ENCODE measurements around the gene ZSCAN18.

ZSCAN18 gene

DNA sequence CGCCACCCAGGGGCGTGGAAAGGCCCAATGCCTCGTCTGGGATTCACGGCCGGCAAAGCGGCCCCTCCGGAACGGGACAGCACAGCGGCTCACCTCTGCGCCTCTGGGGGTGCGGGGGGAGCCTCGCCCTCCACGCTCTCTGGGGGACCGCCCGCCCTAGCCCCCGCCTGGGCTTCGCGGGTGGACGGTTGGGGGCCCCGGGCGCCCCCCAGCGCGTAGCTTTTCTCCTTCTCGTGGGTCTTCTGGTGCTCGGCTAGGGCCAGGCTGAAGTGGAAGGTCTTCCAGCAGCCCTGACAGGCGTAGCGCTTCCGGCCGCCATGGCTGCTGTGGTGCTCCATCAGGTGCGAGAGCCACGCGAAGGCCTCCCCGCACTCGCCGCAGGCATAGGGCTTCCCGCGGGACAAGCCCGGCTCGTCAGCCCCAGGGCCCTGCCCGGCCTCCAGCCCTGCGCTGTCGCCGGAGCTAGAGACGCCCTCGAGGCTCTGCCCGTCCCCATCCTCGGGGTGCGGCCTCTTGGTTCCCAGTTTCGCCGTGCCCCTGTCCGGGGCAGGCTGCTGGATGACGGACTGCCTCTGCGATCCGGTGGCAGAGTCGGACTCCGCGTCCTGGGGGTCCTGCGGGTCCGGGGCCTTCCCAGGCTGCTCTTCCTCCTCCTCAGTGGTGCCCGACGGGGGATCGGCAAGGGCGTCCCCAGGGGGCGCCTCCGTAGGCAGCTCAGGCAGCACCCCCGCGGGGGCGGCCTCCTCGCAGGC, 13.3 kb downstream of the ZSCAN18 start:
- H3K27me3 ChIP-seq (ENCODE audit: control insufficient read depth in 1 of 2, insufficient read depth in 2 of 2, low read length in 2 of 2) = no peaks in the 10 kb centered on the region
- H3K36me3 ChIP-seq (ENCODE audit: insufficient read depth, low read length) = peaks cover 47% of the 10 kb centered on the region
- peaks cover 19% of the 10 kb centered on the region for H3K9me3 ChIP-seq (ENCODE audit: low read length)
- no peaks in the 10 kb centered on the region for H3K4me1 ChIP-seq (ENCODE audit: insufficient read depth, low read length)
- H3K9ac ChIP-seq (ENCODE audit: low read length) = no peak overlapping the region
- no peak overlapping the region for H3K4me3 ChIP-seq (ENCODE audit: low read depth in 1 of 2, low read length in 2 of 2)
- no peak overlapping the region for H3K27ac ChIP-seq (ENCODE audit: low read depth, low read length)

DNA sequence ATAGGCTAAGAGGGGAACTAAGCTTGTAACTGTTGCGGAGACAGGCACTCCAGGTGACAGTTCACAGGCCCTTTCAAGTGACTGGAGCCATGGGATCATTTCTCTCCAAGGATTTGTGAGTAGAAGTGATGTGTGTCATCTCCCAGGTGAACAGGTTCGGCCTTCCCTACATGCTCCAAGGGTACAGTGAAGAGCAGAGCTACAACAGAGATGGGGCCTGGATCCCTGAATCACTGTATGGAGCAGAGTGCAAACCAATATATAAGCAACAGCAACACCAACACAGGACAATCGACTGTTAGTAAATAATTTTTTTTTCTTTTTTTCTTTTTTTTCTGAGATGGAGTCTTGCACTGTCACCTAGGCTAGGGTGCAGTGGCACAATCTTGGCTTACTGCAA, 15.0 kb downstream of the ZSCAN18 start:
- H3K9me3 ChIP-seq (ENCODE audit: low read length) = peaks cover 19% of the 10 kb centered on the region
- H3K4me1 ChIP-seq (ENCODE audit: insufficient read depth, low read length) = no peaks in the 10 kb centered on the region
- H3K27ac ChIP-seq (ENCODE audit: low read depth, low read length) = no peak overlapping the region
- no peak overlapping the region for H3K9ac ChIP-seq (ENCODE audit: low read length)
- H3K4me3 ChIP-seq (ENCODE audit: low read depth in 1 of 2, low read length in 2 of 2) = peak overlapping the region in 1 of 2 donors; percentile 35
- H3K36me3 ChIP-seq (ENCODE audit: insufficient read depth, low read length) = peaks cover 40% of the 10 kb centered on the region
- no peaks in the 10 kb centered on the region for H3K27me3 ChIP-seq (ENCODE audit: control insufficient read depth in 1 of 2, insufficient read depth in 2 of 2, low read length in 2 of 2)

DNA sequence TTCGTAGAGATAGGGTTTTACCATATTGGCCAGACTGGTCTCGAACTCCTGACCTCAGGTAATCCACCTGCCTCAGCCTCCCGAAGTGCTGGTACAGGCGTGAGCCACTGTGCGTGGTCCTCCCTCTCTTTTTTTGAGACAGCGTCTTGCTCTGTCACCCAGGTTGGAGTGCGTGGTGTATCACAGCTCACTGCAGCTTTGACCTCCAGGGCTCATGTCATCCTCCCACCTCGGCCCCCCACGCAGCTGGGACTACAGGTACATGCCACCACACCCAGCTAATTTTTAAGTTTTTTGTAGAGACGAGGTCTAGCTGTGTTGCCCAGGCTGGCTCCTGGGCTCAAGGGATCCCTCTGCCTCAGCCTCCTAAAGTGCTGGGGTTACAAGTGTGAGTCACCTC, 18.2 kb downstream of the ZSCAN18 start:
- Histone ChIP-seq H3K36me3 (ENCODE audit: insufficient read depth, low read length) (peaks cover 10% of the 10 kb centered on the region), H3K4me1 (ENCODE audit: insufficient read depth, low read length) (no peaks in the 10 kb centered on the region), H3K4me3 (ENCODE audit: low read depth in 1 of 2, low read length in 2 of 2) (peak overlapping the region in 1 of 2 donors; percentile 27), H3K27me3 (ENCODE audit: control insufficient read depth in 1 of 2, insufficient read depth in 2 of 2, low read length in 2 of 2) (no peaks in the 10 kb centered on the region), H3K27ac (ENCODE audit: low read depth, low read length) (no peak overlapping the region), H3K9ac (ENCODE audit: low read length) (no peak overlapping the region), H3K9me3 (ENCODE audit: low read length) (peaks cover 12% of the 10 kb centered on the region)

- Histone ChIP-seq H3K9me3 (ENCODE audit: low read length) (peaks cover 75% of the 10 kb centered on the region), H3K27me3 (ENCODE audit: control insufficient read depth in 1 of 2, insufficient read depth in 2 of 2, low read length in 2 of 2) (no peaks in the 10 kb centered on the region), H3K27ac (ENCODE audit: low read depth, low read length) (no peak overlapping the region), H3K4me1 (ENCODE audit: insufficient read depth, low read length) (no peaks in the 10 kb centered on the region), H3K9ac (ENCODE audit: low read length) (no peak overlapping the region), H3K36me3 (ENCODE audit: insufficient read depth, low read length) (peaks cover 40% of the 10 kb centered on the region), H3K4me3 (ENCODE audit: low read depth in 1 of 2, low read length in 2 of 2) (peak overlapping the region in 1 of 2 donors; percentile 44)
Measured at GRCh38 chr19:58067240-58067912, 30.7 kb downstream of the ZSCAN18 start.

- Histone ChIP-seq H3K36me3 (ENCODE audit: insufficient read depth, low read length) (peaks cover 40% of the 10 kb centered on the region), H3K4me1 (ENCODE audit: insufficient read depth, low read length) (peaks cover 2% of the 10 kb centered on the region), H3K4me3 (ENCODE audit: low read depth in 1 of 2, low read length in 2 of 2) (no peak overlapping the region), H3K9me3 (ENCODE audit: low read length) (peaks cover 53% of the 10 kb centered on the region), H3K9ac (ENCODE audit: low read length) (no peak overlapping the region), H3K27ac (ENCODE audit: low read depth, low read length) (no peak overlapping the region), H3K27me3 (ENCODE audit: control insufficient read depth in 1 of 2, insufficient read depth in 2 of 2, low read length in 2 of 2) (no peaks in the 10 kb centered on the region)
Measured at GRCh38 chr19:58063712-58064111, 34.3 kb downstream of the ZSCAN18 start.

DNA sequence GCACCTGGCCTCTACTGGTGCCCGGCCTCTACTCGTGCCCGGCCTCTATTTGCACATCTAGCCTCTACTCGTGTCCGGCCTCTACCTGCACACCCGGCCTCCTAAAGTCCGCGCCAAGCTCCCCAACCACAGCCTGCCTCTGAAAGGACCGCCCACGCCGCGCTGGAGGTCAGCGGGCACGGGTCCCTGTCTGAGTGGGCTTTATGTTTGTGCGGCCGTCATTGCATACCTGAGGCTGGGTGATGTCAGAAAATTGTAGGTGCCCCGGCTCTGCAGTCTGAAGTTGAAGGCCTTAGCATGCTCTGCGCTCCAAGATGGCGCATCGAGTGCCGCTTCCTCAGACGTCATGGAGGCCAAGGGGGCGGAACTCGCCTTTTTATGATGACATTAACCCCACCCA, 37.8 kb downstream of the ZSCAN18 start:
- Histone ChIP-seq H3K36me3 (ENCODE audit: insufficient read depth, low read length) (peaks cover 13% of the 10 kb centered on the region), H3K9ac (ENCODE audit: low read length) (no peak overlapping the region), H3K27me3 (ENCODE audit: control insufficient read depth in 1 of 2, insufficient read depth in 2 of 2, low read length in 2 of 2) (no peaks in the 10 kb centered on the region), H3K27ac (ENCODE audit: low read depth, low read length) (no peak overlapping the region), H3K4me1 (ENCODE audit: insufficient read depth, low read length) (peaks cover 5% of the 10 kb centered on the region), H3K4me3 (ENCODE audit: low read depth in 1 of 2, low read length in 2 of 2) (peak overlapping the region; percentile 75 to 89), H3K9me3 (ENCODE audit: low read length) (peaks cover 19% of the 10 kb centered on the region)

DNA sequence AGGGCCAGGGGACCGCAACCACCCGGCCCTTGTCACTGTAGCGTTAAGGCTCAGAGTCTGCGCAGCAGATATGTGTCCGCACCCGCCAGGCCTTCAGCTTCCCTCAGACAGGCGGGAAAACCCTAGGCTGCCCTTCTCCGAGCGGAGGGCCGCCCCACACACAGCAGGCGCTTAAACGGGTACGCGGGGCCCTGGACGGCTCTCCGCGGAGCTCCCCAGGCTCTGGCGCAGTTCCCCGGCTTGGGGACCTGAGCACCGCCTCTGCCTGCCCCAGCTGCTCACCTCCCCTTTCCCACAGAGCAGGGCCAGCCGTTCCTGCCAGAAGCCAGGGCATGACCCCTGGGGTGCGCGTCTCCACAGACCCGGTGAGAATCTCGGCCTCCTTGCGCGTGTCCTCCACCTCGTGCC, 38.4 kb downstream of the ZSCAN18 start:
- H3K36me3 ChIP-seq (ENCODE audit: insufficient read depth, low read length) = peaks cover 11% of the 10 kb centered on the region
- peaks cover 5% of the 10 kb centered on the region for H3K4me1 ChIP-seq (ENCODE audit: insufficient read depth, low read length)
- no peaks in the 10 kb centered on the region for H3K27me3 ChIP-seq (ENCODE audit: control insufficient read depth in 1 of 2, insufficient read depth in 2 of 2, low read length in 2 of 2)
- peaks cover 13% of the 10 kb centered on the region for H3K9me3 ChIP-seq (ENCODE audit: low read length)
- H3K27ac ChIP-seq (ENCODE audit: low read depth, low read length) = peak overlapping the region; percentile 90
- peak overlapping the region; percentile 75 to 89 for H3K4me3 ChIP-seq (ENCODE audit: low read depth in 1 of 2, low read length in 2 of 2)
- H3K9ac ChIP-seq (ENCODE audit: low read length) = no peak overlapping the region

GRCh38 chr19:58059003-58059670, 38.9 kb downstream of the ZSCAN18 start, which contains the start of gene ZNF135:
ZNF135 (plus strand) TSS chr19:58059282; CDS start chr19:58060003, 721 bp downstream.
- Histone ChIP-seq H3K27me3 (ENCODE audit: control insufficient read depth in 1 of 2, insufficient read depth in 2 of 2, low read length in 2 of 2) (no peaks in the 10 kb centered on the region), H3K9me3 (ENCODE audit: low read length) (peaks cover 9% of the 10 kb centered on the region), H3K27ac (ENCODE audit: low read depth, low read length) (peak within 1 kb of the TSS; percentile 90), H3K9ac (ENCODE audit: low read length) (no peak within 1 kb of the TSS), H3K4me3 (ENCODE audit: low read depth in 1 of 2, low read length in 2 of 2) (peak within 1 kb of the TSS; percentile 75 to 89), H3K4me1 (ENCODE audit: insufficient read depth, low read length) (peaks cover 5% of the 10 kb centered on the region), H3K36me3 (ENCODE audit: insufficient read depth, low read length) (peaks cover 10% of the 10 kb centered on the region)

GRCh38 chr19:58058467-58058866, 39.6 kb downstream of the ZSCAN18 start:
- Histone ChIP-seq H3K9ac (ENCODE audit: low read length) (no peak overlapping the region), H3K4me1 (ENCODE audit: insufficient read depth, low read length) (peaks cover 5% of the 10 kb centered on the region), H3K36me3 (ENCODE audit: insufficient read depth, low read length) (peaks cover 3% of the 10 kb centered on the region), H3K4me3 (ENCODE audit: low read depth in 1 of 2, low read length in 2 of 2) (peak overlapping the region; percentile 75 to 89), H3K27ac (ENCODE audit: low read depth, low read length) (peak overlapping the region; percentile 90), H3K9me3 (ENCODE audit: low read length) (peaks cover 2% of the 10 kb centered on the region), H3K27me3 (ENCODE audit: control insufficient read depth in 1 of 2, insufficient read depth in 2 of 2, low read length in 2 of 2) (no peaks in the 10 kb centered on the region)

DNA sequence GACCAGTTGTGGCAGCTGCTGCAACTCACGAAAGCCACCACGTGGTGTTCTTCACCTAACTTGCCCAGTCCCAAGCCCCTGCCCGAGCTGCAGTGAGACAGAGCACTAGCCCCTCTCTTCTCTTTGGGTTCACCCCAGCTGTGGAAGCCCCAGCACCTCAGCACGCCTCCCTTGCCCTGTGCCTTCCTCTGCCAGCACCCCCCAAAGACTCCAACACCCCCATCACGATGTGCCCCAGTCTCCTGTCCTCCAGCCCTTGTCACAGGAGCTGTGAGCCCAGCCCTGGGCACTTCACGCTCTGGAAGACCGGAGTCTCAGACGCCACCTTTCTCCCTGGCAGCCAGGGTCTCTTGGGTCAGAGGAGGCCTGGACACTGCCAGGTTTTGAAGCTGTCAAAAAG, 41.2 kb downstream of the ZSCAN18 start:
- H3K4me1 ChIP-seq (ENCODE audit: insufficient read depth, low read length) = peaks cover 5% of the 10 kb centered on the region
- H3K27ac ChIP-seq (ENCODE audit: low read depth, low read length) = no peak overlapping the region
- no peaks in the 10 kb centered on the region for H3K36me3 ChIP-seq (ENCODE audit: insufficient read depth, low read length)
- H3K27me3 ChIP-seq (ENCODE audit: control insufficient read depth in 1 of 2, insufficient read depth in 2 of 2, low read length in 2 of 2) = no peaks in the 10 kb centered on the region
- no peak overlapping the region for H3K4me3 ChIP-seq (ENCODE audit: low read depth in 1 of 2, low read length in 2 of 2)
- H3K9ac ChIP-seq (ENCODE audit: low read length) = no peak overlapping the region
- no peaks in the 10 kb centered on the region for H3K9me3 ChIP-seq (ENCODE audit: low read length)

DNA sequence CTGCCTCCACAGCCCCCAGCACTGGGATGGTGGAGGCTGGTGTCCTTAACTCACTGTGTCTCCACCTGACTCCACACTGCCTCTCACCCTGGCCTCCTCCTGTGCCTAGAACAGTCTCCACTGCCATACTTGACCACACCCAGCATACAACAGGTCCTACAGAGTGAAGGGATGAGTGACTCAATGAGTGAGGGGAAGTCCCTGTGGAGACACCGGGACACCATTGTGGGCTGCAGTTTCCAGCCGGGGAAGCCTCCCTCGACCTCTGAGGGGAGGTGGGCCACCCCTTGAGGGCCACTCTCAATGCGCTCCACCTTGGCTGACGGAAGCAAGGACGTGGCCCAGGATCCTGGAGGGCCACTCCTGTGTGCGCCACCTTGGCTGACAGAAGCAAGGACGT, 41.8 kb downstream of the ZSCAN18 start:
- Histone ChIP-seq H3K4me1 (ENCODE audit: insufficient read depth, low read length) (peaks cover 5% of the 10 kb centered on the region), H3K27ac (ENCODE audit: low read depth, low read length) (no peak overlapping the region), H3K4me3 (ENCODE audit: low read depth in 1 of 2, low read length in 2 of 2) (no peak overlapping the region), H3K9me3 (ENCODE audit: low read length) (no peaks in the 10 kb centered on the region), H3K36me3 (ENCODE audit: insufficient read depth, low read length) (no peaks in the 10 kb centered on the region), H3K9ac (ENCODE audit: low read length) (no peak overlapping the region), H3K27me3 (ENCODE audit: control insufficient read depth in 1 of 2, insufficient read depth in 2 of 2, low read length in 2 of 2) (no peaks in the 10 kb centered on the region)

Measured in muscle layer of colon (tissue), 2 donors.